ENCODE results near the gene IKZF1.

GRCh38 chr7:50449881-50450589, 145.5 kb downstream of the IKZF1 start, which contains the start of gene FIGNL1:
- no peak for TF ChIP-seq CTCF (conservative IDR thresholded peaks at IDR 0.05 in 1 of 2, IDR thresholded peaks at IDR 0.05 in 1 of 2; ENCODE audit: extremely low read depth in 1 of 2, insufficient read depth in 1 of 2, low read depth in 1 of 2, low read length in 2 of 2)
- TF ChIP-seq EZH2 (IDR thresholded peaks at IDR 0.05; ENCODE audit: borderline replicate concordance, low read length), result no peak
